GM18858 (cell line): ENCODE results near the gene MARK1.

Experiments used
- ATAC-seq: cut with Tn5 transposase; IDR thresholded peaks from one replicate; pipeline ENCODE4 v1.9.1; 2021; ENCODE audit not compliant: unreplicated experiment

Gene MARK1

DNA sequence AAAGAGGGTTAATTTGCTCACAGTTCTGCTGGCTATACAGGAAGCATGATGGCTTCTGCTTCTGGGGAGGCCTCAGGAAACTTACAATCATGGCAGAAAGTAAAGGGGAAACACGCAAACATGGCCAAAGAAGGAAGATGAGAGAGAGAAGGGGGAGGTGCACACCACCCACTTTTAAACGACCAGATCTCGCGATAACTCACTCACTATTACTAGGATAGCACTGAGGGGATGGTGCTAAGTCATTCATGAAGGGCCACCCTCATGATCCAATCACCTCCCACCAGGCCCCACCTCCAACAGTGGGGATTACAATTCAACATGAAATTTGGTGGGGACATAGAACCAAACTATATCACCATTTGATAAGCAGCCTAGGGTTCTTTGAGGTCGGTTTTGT is 159.9 kb downstream of the MARK1 start:
- ATAC-seq = no peak

- no peak for ATAC-seq
These were observed 161.7 kb downstream of the MARK1 start for GRCh38 chr1:220689666-220690065.

DNA sequence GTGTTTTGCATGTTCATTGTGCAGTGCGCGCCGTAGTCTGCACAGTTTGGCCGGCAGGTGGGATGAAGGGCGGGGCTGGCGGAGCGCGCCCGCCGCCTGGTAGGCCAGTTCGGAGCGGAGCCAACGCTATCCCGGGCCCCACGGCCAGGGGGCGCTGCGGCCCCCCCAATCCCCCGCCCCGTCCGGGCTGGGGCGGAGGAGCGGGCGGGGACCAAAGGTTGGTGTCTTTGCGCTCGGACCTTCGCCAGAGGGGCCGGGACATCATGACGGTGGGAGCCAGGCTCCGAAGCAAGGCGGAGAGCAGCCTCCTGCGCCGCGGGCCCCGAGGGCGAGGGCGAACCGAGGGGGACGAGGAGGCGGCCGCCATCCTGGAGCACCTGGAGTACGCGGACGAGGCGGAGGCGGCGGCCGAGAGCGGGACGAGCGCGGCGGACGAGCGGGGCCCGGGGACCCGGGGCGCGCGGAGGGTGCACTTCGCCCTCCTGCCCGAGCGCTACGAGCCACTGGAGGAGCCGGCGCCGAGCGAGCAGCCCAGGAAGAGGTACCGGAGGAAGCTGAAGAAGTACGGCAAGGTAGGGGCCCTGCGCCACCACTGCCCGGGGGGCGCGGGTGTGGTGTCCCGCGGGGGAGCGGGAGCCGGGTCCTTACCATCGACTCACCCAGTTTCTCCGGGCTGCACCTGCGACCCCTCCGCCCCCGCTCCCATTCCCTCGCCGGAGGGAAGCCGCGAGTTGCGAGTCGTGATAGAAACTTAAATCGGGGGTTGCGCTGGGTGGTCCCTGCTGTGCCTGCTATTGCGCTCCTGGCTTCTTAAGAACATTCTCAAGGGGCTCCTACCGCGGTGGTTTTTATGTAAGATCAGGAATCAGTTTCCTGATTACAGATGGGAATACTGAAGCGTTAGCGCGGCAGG is 162.5 kb downstream of the MARK1 start, which contains the start of gene C1orf115:
C1orf115 (plus strand) TSS at position 224 of the 913 bp plus-strand sequence; CDS start at position 264, 40 bp downstream.
- ATAC-seq = peak; percentile 97

GRCh38 chr1:220691053-220691684 is 163.2 kb downstream of the MARK1 start:
- no peak for ATAC-seq

DNA sequence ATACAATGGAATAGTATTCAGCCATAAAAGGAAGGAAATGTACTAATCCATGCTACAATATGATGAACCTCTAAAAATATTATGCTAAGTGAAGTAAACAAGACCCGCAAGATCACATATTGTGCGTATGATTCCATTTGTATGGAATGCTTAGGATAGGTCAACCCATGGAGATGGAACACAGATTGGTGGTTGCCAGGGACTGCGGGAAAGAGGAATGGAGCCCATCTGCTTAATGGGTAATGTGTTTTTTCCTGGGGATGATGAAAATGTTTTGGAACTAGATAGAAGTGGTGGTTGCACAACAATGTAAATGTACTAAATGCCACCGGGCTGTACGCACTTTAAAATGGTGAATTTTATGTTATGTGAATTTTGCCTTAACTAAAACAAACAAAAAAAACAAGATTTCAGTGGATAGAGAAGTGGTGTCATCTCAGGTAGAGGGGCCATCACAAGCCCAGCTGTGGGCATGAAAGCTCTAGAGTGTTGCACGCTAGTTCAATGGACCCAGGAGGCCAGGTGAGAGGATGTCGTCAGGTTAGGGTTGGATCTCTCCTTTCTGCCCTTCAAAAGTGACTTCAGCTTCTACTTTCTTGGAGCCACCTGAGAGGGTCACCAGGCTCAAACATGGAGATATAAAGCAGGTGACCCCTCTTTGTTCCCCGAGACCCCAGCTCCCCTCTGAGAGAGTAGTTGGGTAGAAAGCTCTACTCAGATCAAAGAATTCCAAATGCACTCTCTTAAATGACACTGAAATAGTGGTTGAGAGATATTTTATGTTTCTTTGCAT is 164.7 kb downstream of the MARK1 start:
- ATAC-seq = no peak

DNA sequence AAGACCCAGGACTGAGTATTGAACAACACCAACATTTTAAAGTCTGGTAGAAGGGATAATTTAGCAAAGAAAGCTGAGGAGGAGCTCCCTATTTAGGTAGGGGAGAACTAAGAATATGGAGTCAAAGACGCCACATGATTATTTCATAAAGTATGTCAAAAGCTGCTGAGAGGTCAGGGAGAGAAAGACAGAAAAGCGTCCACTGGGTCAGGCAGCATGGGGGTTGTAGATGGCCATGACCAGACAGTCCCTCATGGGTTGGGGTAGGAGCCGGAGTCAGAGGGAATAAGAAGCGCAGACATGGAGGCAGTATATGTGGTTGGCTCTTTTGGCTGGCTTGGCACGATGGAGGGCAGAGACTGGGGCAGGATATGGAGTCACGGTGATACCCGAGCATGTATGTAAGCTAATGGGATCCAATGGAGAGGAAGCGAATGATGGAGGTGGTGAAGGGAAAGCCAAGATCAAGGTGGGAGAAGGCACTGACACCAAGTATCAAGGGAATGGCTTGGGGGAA is 167.0 kb downstream of the MARK1 start:
- no peak for ATAC-seq

DNA sequence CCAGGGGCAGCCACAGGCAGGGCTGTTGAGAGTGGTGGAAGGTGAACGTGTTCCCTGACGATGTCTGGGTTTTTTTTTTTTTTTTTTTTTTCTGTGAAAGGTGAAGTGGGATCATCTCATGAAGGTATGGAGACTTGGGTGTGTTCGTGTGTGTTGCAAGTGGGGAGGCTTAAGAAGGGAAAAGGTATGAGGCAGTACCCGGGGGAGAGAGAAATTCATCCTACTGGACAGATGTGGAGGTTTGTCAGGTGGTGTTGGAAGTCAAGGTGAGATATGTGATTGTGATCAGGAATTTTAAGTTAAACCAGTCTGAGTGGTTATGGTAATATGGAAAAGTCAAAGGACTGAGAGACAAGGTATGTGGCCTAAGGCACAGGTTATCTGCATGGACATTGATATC is 167.5 kb downstream of the MARK1 start:
- ATAC-seq = no peak

GRCh38 chr1:220696226-220696862 is 168.4 kb downstream of the MARK1 start:
- no peak for ATAC-seq

- ATAC-seq = no peak
These were observed 168.9 kb downstream of the MARK1 start for GRCh38 chr1:220696863-220697231.

DNA sequence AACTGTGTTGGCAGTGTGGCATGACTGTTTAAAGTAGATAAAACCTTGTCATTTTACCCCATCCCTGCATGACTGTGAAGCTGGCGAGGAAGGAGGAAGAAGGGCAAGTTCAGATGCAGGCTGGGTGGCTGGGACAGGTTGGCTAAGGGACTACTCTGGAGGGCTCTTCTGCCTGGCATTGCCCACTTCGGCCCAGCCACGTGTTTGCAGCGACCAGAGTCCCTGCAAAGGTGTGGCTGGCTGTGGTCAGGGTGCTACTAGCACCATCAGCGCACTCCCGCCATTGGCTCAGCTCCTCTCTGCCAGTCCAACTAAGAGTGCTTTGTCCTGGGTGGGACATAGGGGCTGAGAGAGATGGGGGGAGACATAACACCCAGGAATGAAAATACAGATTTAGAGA is 169.4 kb downstream of the MARK1 start:
- ATAC-seq = no peak

GRCh38 chr1:220698607-220699016 is 170.7 kb downstream of the MARK1 start:
- ATAC-seq = no peak

- ATAC-seq = no peak
These were observed 171.1 kb downstream of the MARK1 start for GRCh38 chr1:220699044-220699443.

- no peak for ATAC-seq
These were observed 172.7 kb downstream of the MARK1 start for GRCh38 chr1:220700556-220701179.

DNA sequence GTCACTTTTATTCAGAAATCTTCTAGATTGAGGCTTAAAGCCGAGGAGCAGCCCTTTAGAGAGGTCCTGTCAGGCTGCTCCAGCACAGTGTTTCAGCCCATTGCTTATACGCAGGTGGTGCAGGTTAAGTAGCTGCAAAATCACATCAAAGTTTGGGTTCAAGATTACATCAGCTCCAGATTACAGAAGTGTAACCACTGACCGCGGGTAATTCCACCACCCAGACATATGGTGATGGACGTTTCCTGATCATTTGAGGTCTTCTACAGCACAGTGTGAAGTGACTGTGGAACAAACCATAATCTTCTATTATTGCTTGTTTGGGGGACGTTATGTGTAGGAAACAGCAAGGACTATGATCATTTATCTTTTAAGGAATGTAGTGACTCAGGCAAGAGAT is 174.0 kb downstream of the MARK1 start:
- ATAC-seq = peak; percentile 58

- ATAC-seq = no peak
These were observed 174.9 kb downstream of the MARK1 start for GRCh38 chr1:220702733-220703270.

DNA sequence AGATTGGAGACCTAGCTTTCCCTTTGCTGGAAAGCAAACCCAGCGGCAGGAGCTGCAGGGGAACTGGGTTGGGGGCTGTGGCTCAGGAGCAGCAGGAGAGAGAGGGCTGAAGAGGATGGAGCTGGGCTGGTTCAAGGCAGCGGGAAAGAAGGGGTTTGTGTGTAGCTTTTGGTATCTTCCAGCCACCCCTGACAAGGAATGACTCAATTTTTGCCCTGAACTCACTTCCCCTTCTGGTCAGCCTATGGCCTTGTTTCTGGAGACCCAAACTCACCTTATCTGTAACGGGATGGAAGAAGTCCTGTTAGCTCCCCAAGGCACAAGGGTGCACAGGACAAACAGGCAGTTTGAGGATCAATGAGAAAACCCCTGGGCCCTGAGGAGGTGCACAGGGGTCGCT is 175.4 kb downstream of the MARK1 start:
- ATAC-seq = no peak

DNA sequence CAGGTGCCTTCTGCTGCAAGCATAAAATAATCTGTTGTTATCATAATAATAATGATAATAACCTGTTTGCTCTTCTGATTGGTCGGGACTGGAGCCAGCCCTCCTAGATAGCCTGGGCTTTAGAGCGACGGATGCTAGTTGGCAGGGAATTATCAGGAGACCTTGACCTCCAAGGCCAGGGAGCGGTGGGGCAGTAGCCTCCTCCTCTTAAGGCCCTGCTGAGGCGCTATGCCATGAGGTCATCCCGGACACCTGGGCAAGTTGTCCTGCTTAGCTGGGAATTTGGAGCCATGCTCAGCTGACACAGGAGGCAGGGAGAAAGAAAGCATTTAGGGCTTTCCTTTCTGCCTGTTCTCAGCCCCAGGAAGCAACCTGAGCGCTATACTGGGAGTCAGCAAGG is 177.8 kb downstream of the MARK1 start:
- no peak for ATAC-seq

GRCh38 chr1:220706480-220706879 is 178.5 kb downstream of the MARK1 start:
- ATAC-seq = no peak

DNA sequence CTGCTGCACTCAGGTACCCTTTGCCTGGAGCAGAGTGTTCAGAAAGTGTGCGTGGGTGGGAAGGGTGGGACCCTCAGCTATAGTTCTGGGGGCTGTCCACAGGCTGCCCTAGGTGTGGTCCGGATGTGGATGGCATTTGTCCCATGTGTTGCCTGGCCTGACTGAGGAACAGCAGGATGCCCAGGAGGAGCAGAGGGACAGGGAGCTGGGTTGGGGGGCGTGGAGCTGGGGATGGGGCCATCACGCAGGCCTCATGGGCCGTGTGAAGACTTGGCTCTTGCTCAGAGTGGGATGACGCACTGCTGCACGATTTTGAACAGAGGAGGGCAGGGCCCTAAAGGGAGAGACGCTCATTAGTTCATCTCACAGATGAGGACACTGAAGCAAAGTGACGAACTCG is 179.2 kb downstream of the MARK1 start:
- no peak for ATAC-seq

DNA sequence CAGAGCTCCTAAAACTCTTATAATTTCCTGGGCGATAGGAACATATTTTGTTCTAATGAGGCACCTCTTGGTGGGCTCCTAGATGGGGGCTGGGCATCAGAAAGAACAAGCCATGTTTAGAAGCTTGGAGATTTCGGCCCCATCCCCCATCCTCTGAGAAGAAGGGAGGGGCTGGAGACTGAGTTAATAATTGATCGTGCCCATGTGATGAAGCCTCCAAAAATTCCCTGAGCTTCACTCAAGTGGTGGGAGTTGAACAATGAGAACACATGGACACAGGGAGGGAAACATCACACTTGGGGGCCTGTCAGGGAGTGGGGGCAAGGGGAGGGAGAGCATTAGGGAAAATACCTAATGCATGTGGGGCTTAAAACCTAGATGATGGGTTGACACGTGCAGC is 180.3 kb downstream of the MARK1 start:
- ATAC-seq = no peak
